SIG-M5 treated with dmso at 0.1 percent for 504 hours (cell line): ENCODE results near the gene IQGAP1.
"Not testable (repeated sequence)": the region's sequence is repeated elsewhere in the genome, so short reads cannot be mapped to it uniquely, and the experiment has no call there.

Experiments
- DNase-seq: peaks from one replicate; lab custom pipeline; 2025; ENCODE audit not compliant: unreplicated experiment; lab: John Stamatoyannopoulos, UW

IQGAP1 gene, protein sequence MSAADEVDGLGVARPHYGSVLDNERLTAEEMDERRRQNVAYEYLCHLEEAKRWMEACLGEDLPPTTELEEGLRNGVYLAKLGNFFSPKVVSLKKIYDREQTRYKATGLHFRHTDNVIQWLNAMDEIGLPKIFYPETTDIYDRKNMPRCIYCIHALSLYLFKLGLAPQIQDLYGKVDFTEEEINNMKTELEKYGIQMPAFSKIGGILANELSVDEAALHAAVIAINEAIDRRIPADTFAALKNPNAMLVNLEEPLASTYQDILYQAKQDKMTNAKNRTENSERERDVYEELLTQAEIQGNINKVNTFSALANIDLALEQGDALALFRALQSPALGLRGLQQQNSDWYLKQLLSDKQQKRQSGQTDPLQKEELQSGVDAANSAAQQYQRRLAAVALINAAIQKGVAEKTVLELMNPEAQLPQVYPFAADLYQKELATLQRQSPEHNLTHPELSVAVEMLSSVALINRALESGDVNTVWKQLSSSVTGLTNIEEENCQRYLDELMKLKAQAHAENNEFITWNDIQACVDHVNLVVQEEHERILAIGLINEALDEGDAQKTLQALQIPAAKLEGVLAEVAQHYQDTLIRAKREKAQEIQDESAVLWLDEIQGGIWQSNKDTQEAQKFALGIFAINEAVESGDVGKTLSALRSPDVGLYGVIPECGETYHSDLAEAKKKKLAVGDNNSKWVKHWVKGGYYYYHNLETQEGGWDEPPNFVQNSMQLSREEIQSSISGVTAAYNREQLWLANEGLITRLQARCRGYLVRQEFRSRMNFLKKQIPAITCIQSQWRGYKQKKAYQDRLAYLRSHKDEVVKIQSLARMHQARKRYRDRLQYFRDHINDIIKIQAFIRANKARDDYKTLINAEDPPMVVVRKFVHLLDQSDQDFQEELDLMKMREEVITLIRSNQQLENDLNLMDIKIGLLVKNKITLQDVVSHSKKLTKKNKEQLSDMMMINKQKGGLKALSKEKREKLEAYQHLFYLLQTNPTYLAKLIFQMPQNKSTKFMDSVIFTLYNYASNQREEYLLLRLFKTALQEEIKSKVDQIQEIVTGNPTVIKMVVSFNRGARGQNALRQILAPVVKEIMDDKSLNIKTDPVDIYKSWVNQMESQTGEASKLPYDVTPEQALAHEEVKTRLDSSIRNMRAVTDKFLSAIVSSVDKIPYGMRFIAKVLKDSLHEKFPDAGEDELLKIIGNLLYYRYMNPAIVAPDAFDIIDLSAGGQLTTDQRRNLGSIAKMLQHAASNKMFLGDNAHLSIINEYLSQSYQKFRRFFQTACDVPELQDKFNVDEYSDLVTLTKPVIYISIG (N-terminal part only)

DNA sequence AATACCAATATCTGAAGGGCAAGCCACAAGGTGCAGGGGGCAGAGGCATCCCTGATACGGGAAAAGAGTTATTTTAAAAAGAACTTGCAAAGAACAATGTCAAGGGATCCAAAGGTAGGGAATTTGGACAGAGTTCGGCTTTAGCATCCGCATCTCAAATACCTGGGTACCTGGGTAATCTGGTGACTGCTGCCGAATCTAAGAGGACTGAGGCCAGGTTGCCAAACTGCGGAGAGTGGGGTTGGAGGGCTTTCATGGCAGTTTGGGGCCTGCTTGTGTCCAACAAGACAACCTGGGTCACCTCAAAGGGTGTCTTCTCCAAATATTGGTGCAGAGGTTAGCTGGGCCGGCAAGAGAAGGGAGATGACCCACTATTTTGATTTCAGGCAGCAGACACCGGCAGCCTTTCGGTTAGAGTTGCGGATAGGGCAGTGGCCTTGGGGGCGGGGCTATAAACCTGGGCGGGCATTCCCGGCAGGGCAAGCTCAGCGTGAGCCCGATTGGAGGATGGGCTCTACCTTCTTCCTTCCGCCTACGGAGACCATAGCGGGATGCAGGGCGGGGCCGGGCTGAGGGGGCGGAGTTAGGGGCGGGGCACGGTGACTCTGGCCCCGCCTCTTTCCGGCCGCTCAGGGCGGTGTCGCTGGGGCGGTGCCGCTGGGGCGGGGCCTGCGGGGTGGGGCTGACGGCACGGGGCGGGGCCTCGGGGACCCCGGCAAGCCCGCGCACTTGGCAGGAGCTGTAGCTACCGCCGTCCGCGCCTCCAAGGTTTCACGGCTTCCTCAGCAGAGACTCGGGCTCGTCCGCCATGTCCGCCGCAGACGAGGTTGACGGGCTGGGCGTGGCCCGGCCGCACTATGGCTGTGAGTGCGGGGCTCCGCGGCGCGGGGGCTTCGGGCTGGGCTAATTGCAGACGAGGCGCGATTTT lies at the start of gene IQGAP1:
IQGAP1 (plus strand) TSS at position 709 of the 928 bp plus-strand sequence; CDS start at position 809, 100 bp downstream.
- DNase-seq = peak; percentile 96

DNA sequence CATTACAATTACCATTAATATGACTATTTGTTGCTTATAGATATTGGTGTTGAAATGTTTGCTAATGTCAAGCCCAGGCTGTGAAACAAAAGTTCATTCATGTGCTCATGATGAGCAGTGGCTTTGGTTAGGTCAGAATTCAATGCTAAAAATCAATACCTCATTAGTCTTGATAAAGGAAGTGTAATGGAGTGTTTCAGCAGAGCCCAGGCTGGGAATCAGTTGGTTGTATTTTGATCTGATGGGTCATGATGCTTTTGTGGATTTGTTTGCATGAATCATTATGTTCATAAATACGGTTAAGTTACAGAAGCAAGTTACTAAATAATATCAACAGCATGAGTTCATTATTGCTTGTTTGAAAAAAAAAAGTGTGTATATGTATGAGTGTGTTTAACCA lies 49.5 kb upstream of the IQGAP1 start:
- no peak for DNase-seq

DNA sequence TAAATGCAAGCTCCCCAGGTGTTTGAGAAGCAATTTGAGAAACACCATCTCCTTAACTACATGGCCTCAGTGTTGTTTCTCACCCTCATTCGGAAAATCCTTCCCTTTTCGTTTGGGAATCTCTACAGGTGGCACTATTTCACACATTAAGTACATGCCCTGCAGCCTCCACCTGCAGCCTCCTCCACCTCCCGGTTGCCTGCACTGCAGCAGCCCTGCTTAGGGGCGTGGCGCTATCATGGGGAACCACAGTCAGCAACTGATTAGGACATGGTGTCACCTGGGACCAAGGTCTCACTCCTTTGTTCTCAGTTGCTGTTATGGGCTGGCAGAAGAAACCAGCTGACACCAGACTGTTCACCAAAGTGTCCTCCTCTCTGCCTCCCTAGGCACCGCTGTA lies 47.7 kb upstream of the IQGAP1 start:
- no peak for DNase-seq

DNA sequence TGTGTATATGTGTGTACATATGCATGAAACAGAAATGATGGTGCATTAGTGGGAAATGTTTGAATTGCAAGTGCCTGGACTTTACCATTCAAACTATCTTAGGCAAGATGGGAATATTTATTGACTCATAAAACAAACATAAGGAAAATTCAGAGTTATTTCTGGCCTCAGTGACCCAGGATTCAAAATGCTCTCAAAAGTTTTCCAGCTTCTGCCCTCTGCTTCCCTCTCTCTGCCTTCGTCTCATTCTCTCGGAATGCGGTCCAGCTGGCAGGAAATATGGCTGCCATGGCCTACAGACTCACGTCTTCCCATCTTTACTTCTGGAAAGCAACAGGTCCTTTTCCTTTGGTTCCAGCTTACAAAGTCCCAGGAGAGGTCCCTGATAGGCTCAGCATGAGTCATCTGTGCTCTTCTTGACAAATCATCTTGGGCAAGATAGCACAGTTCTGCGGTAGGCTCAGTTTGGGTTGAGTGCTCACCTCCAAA lies 44.7 kb upstream of the IQGAP1 start:
- no peak for DNase-seq

DNA sequence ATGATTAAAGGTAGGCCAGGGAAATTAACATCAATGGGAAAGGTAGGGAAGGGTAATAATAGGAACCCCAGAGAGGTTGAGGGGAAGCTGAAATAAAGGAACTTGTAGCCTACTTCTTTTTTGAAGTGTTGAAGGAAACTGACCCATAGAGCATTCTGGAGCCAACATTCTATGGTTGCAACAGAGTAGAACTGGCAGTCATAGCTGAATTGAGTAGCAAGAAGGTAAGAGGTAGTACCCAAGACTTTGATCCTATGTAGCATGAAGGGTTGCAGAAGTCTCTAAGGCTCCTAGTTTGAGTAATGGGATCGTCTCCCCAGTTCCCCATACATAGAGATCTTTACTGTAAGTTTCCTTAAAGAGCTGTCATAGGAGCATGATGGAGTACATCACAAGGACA lies 43.4 kb upstream of the IQGAP1 start:
- DNase-seq = peak; percentile 25

DNA sequence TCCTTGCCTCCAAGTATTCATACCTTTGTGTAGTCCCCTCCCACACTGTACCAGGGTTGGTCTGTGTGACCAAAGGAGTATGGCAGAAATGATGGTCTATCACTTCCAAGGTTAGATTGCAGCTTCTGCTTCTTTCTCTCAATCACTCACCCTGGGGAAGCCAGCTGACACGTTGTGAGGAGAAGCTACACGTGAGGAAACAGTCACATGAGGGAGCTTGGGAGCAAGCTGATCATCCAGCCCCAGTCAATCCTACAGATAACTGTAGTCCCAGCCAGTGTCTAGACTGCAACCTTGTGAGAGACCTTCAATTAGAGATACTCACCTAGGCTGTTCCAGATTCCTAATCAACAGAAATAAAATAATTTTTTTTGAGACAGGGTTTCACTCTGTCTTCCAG lies 42.2 kb upstream of the IQGAP1 start:
- no peak for DNase-seq

DNA sequence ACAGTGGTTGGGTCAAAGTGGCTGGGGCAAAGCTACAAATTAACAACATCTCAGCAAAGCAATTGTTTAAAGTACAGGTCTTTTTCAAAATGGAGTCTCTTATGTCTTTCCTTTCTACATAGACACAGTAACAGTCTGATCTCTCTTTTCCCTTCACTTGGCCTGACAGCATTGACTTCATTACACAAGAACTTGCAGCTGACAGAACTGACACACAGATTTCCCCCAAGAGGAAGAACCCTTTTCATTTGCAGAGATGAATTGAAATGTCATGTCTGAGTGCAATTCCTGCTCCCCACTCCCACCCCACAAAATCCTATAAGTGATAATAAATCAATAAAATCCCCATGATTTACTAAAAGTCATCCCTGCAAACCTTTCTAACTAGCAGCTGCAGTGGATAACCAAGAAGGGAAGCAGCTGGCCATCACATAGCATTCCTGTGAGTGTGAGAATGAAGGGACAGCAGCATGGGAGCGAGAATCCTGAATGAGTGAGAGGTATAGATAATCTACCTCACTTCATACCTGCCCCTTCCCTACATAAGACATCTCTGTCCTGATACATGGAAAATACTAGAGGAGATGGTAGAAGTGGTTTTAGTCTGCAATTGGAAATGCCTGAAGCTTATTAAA lies 40.5 kb upstream of the IQGAP1 start:
- DNase-seq = not testable (repeated sequence)

DNA sequence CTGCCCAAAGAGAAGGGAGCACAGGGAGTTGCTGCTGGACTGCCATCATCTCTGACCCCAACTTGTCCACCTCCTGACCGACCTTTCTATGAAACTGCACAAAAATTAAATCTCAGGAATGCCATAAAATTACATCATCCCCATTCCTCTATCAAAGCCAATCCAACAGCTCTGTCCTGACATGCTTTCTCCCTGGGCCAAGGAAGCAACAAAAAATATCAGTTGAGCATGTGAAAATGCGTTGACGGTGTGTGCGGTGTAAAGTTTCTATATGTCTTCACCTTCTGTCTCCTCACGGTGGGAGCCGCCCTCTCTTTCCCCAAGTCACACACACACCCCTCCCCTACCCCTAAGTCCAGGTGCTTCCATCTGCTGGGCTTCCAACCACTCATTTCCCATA lies 39.6 kb upstream of the IQGAP1 start:
- DNase-seq = no peak

DNA sequence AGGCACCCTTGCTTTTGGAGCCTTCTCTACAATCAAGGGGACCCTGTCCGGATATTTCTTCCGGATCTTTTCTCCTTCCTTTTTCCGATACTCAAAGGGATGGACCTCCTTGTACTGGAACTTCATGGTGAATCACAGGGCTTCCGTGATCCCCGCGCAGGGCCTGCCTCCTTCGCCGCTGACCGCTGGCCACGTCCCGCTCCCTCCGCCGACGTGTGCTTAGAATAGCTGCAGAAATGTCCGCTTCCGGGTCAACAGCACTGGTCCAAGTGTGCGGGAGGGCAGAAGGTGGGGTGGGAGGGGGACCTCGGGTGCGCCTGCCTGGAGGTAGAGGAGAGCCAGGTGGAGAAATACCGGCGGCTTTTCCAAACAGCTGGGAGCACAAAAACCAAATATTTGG lies 39.0 kb upstream of the IQGAP1 start:
- no peak for DNase-seq

DNA sequence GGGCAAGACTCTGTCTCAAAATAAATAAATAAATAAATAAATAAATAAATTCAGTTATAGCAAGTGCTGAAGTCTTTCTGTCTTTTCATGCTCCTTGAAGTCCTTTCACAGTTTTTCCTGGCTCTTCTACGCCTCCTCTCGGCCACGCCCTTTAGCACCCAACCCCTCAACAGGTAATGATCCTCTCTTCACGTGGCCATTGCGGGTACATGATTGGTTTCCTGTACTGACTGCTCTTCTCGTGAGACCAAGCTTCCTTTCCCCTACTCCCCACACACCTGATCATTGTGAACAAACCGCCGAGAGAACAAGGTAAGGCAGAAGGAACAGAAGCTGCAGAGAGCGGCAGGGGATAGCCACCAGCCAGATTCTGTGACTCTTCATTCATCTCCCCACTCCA lies 38.2 kb upstream of the IQGAP1 start:
- DNase-seq = no peak

DNA sequence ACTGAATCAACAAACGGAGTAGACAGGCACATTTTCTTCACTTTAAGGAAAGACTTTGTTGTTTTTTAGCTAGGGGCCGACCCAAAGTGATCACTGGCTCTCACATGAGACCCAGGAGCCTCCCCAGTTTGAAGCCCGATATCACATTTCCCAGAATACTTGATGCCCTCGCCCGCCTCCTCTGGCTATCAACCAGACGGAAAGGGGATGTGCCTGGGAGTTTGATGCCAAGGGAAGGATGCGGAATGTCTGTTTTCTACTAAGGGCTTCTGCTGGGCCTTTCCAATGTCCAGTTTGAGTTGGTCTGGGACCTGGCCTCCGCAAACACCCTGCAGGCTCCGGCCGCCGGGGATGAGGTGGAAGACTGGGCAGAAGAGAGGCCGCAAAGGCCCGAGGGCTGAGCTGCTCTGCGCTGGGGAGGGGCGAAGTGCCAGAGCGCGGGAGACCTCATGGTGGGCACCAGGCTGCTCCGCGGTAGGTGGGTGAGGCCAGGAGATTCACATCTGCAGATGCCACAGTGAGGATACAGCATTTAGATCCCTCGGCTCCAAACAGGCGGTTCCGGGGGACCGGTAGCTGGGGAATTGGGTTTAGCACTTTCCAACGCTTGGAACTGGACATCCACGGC lies 36.4 kb upstream of the IQGAP1 start:
- DNase-seq = no peak

DNA sequence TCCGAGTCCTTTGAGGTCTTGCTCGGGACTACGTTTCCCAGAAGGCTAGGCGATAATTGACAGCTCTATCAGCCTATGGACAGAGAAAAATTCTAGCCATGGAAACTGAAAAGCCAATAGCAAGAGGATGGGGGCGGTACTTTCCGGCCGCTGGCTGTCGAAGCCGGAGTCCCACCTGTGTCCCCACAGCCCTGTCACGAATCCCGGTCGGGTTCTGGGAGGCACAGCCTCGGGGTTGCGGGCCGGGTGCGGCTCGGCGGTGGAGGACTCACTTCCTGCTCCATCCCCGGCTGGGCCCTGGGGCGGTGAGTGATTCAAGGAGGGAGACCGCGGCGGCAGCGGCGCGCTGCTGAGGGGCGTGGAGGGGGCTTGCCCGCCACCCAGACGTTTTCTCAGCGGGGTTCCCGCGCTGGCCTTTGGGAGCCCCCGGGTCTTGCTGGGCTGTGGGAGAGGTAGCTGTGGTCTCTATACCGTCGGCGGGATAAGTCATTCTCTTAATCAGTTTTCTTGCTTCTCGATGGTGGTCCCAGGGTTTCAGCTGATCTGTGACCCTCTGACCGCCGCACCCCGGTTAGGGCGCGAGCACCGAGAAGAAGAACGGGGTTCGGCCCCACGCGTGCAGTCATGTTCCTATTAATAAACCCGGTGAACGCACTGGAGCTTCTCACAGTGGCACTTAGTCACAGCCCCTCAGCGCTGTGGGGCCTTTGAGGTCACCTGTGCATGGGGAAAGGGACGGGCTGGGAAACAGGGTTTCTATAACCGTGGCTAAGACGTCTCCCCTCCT lies 35.7 kb upstream of the IQGAP1 start, which contains the start of gene ZNF774:
ZNF774 (plus strand) TSS at position 178 of the 787 bp plus-strand sequence. CDS start 2,377 bp downstream, outside the sequence.
- DNase-seq = peak; percentile 94

DNA sequence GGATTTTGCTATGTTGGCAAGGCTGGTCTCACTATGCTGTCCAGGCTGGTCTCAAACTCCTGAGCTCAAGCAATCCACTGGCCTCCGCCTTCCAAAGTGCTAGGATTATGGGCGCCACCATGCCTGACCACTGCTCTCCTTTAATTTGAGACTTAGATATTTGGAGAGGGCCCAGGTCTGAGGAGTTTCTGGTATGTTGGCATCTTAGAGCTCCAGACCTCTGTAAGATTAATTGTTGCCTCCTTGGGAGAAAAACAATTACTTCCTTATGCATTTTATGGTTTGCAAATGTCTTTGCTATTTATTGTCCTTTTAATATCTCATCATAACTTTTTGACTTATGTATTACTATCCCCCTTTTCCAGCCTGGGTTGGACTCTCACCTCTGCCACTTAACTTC lies 33.1 kb upstream of the IQGAP1 start:
- no peak for DNase-seq

DNA sequence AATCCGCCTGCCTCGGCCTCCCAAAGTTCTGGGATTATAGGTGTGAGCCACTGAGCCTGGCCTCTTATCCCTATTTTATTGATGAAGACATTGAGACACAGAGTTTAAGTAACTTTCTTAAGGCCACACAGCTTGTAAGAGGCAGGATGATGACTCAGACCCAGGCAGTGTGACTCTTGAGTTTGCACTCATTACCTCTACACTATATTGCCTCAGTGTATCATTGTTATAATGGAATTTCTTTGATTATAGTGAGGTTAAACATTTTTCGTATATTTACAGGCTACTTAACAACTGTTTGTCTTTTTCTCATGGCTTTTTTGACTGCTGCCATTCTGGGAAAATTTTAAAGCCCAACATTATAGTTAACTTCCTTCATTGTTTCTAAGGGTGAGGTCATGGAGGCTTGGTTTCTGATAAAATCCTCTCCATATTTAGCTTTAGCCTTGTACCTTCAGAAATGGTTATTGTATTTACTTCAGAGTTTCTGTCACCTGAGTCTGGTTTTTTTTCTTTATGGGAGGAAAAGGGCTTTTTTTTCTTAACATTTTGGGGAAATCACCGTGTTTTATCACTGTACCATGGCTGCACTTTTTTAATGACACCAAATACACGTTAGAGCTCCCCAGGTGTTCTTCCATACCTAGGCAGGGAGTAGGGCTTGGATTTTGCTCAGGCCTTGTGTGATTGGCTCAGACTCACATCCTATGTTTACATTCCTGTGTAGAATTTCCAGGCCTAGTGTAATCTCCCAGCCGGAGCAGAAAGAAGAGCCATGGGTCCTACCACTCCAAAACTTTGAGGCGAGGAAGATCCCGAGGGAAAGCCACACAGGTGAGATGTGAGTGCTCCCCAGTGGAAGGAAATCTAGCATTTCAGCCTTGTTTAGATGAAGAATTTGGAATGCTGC lies 29.7 kb upstream of the IQGAP1 start:
- peak; percentile 31 for DNase-seq

DNA sequence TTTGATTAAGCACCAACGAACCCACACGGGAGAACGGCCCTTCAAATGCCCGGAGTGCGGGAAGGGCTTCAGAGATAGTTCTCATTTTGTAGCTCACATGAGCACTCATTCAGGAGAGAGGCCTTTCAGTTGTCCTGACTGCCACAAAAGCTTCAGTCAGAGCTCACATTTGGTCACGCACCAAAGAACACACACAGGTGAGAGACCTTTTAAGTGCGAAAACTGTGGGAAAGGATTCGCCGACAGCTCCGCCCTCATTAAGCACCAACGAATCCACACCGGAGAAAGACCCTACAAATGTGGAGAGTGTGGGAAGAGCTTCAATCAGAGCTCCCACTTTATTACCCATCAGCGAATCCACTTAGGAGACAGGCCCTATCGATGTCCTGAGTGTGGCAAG lies 27.3 kb upstream of the IQGAP1 start:
- no peak for DNase-seq

DNA sequence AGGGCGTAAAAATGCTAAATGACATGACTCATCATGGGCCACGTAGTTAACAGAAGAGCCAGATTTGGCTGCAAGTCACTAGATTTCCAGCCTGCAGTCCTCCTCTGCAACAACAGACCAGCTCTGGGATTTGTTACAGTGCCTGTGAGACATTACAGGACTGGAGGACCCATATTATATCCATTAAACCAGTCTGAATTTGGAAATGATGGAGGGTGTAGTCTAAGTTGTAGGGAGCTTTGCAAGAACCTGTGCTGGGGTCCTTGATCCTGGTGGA lies 25.2 kb upstream of the IQGAP1 start:
- no peak for DNase-seq

DNA sequence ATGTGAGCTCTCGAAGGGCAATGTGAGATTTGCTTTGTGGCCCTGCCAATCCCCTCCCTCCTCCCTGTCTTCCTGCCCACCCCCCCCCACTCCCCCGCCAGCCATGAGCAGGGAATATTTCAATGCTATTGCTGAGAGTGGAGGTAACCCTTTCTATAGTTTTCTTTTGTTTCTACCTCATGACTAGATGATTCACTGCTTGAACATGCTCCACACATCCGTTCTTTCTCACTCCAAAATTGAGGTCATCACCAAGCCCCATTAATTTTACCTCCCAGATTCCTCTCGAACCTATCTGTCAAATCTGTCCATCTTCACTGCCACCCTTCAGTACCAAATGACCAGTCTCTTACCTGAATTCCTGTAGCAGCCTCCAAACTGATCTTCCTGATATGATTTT lies 23.8 kb upstream of the IQGAP1 start:
- no peak for DNase-seq
